GM12878 (cell line): ENCODE data around the gene PRUNE2. TPM values are rescaled to one million over a fixed set of nuclear protein-coding genes. Genes with fewer than 3 reads are reported as not detected.

Experiments used
- ATAC-seq: fragments of 200-7000 bp; cut with Tn5 transposase; 3 replicates; pipeline ENCODE4 v1.9.1; 2020; ENCODE audit warnings: mild to moderate bottlenecking, moderate library complexity
- BruUV-seq: library from RNA; stranded (reverse); fragments of 400-500 nt; replicated peaks from 2 replicates; lab custom pipeline; 2021; lab: Mats Ljungman, UMichigan
- CTCF ChIA-PET: fragments of 300-600 bp; sonication (Branson Sonifier 250); formaldehyde crosslinking; extraction: SDS; loops from one replicate; lab custom pipeline; 2021; ENCODE audit warnings: inconsistent platforms; lab: Yijun Ruan, JAX
- POLR2A ChIA-PET: fragments of 350-600 bp; formaldehyde crosslinking; extraction: SDS; loops from one replicate; lab custom pipeline; 2021; ENCODE audit warnings: inconsistent platforms; lab: Charles Lee
- RAD21 ChIA-PET: fragments of 300-600 bp; sonication (Branson Sonifier 250); formaldehyde crosslinking; loops from one replicate; lab custom pipeline; 2023; ENCODE audit warnings: antibody characterized with exemption; ENCODE audit not compliant: unreplicated experiment; lab: Charles Lee
- SMC1A ChIA-PET: fragments of 300-600 bp; sonication (Branson Sonifier 250); formaldehyde crosslinking; loops from one replicate; lab custom pipeline; 2023; ENCODE audit not compliant: unreplicated experiment, uncharacterized antibody; lab: Charles Lee
- DNase-seq: peaks from one replicate; pipeline ENCODE4 v3.0.0-alpha.2; 2011; ENCODE audit warnings: low read depth, low spot score
- FAIRE-seq: peaks from 3 replicates; lab custom pipeline; 2011; peaks lifted over from hg19 to GRCh38; lab: Jason Lieb, UNC
- H2AFZ ChIP-seq: 2 replicates; pipeline ENCODE4 v1.6.0; 2011; ENCODE audit warnings: low read depth, low read length, control low read depth; ENCODE audit not compliant: control insufficient read depth
- H3K27ac ChIP-seq: 2 replicates; pipeline ENCODE4 v1.5.1; 2011; ENCODE audit warnings: control low read depth; ENCODE audit not compliant: control insufficient read depth, insufficient read depth
- H3K27me3 ChIP-seq, 2 experiments: replicated peaks in 1 of 2; 2 replicates each; pipeline versions ENCODE4 v1.6.0 to v1.6.1; 2011; ENCODE audit warnings: low read length in 1 of 2; ENCODE audit not compliant: control insufficient read depth in 2 of 2, insufficient read depth in 2 of 2
- H3K36me3 ChIP-seq, 2 experiments: 2 replicates each; pipeline ENCODE4 v1.5.1; 2011; ENCODE audit warnings: low read length in 1 of 2; ENCODE audit not compliant: control insufficient read depth in 2 of 2, insufficient read depth in 2 of 2
- H3K4me1 ChIP-seq: 2 replicates; pipeline ENCODE4 v1.6.1; 2011; ENCODE audit warnings: mild to moderate bottlenecking, low read length, moderate library complexity, mixed read lengths; ENCODE audit not compliant: control insufficient read depth, insufficient read depth
- H3K4me2 ChIP-seq: 2 replicates; pipeline ENCODE4 v1.6.0; 2011; ENCODE audit warnings: control low read depth; ENCODE audit not compliant: control insufficient read depth, insufficient read depth
- H3K4me3 ChIP-seq: fragments of 200-600 bp; sonication (generic); 2 replicates; pipeline ENCODE4 v1.5.1; 2016
- H3K79me2 ChIP-seq: 2 replicates; pipeline ENCODE4 v1.6.0; 2011; ENCODE audit warnings: low read length; ENCODE audit not compliant: control insufficient read depth, insufficient read depth
- H3K9ac ChIP-seq: 2 replicates; pipeline ENCODE4 v1.8.0; 2011; ENCODE audit warnings: low read length, control low read depth, mixed read lengths; ENCODE audit not compliant: control insufficient read depth, insufficient read depth
- H3K9me3 ChIP-seq: replicated peaks from 3 replicates; pipeline ENCODE4 v1.5.1; 2011; ENCODE audit warnings: mild to moderate bottlenecking, low read length; ENCODE audit not compliant: control insufficient read depth, insufficient read depth
- H4K20me1 ChIP-seq: 2 replicates; pipeline ENCODE4 v1.6.0; 2011; ENCODE audit not compliant: control insufficient read depth, insufficient read depth
- ATF7 ChIP-seq: fragments of 450-650 bp; IDR thresholded peaks from 2 replicates; pipeline ENCODE4 v1.6.1; 2016; ENCODE audit warnings: low read depth, mild to moderate bottlenecking
- BMI1 ChIP-seq: fragments of 450-650 bp; IDR thresholded peaks from 2 replicates; pipeline ENCODE4 v1.6.1; 2016; ENCODE audit warnings: mild to moderate bottlenecking, moderate library complexity, borderline replicate concordance
- CBFB ChIP-seq: IDR thresholded peaks from 2 replicates; pipeline ENCODE4 v1.6.1; 2016; ENCODE audit warnings: antibody characterized with exemption, low read depth
- CREM ChIP-seq: IDR thresholded peaks from 2 replicates; pipeline ENCODE4 v1.6.1; 2014; ENCODE audit warnings: antibody characterized with exemption, low read depth
- ETV6 ChIP-seq, 2 experiments: fragments of 450-650 bp in 1 of 2; IDR thresholded peaks in 1 of 2; conservative IDR thresholded peaks in 1 of 2; 2 replicates each; pipeline ENCODE4 v1.6.1; 2014; ENCODE audit warnings: antibody characterized with exemption in 1 of 2, borderline replicate concordance in 1 of 2, low read depth in 1 of 2, mild to moderate bottlenecking in 1 of 2, moderate library complexity in 1 of 2
- HCFC1 ChIP-seq: fragments of 150-350 bp; IDR thresholded peaks from 2 replicates; pipeline ENCODE4 v1.6.1; 2014; ENCODE audit warnings: low read length
- HDAC2 ChIP-seq: fragments of 200-600 bp; sonication (generic); IDR thresholded peaks from 2 replicates; pipeline ENCODE4 v1.6.1; 2017
- IKZF2 ChIP-seq, 2 experiments: fragments of 450-650 bp; IDR thresholded peaks; 2 replicates each; pipeline ENCODE4 v1.6.1; 2017; ENCODE audit warnings: mild to moderate bottlenecking in 2 of 2, moderate library complexity in 2 of 2
- KLF5 ChIP-seq: fragments of 450-650 bp; IDR thresholded peaks from 2 replicates; pipeline ENCODE4 v1.6.1; 2014; ENCODE audit warnings: mild to moderate bottlenecking; ENCODE audit not compliant: partially characterized antibody
- MTA3 ChIP-seq: IDR thresholded peaks from 2 replicates; pipeline ENCODE4 v1.6.1; 2012; ENCODE audit warnings: low read length, inconsistent platforms, borderline replicate concordance
- NBN ChIP-seq: fragments of 450-650 bp; IDR thresholded peaks from 2 replicates; pipeline ENCODE4 v1.6.1; 2016
- NFYB ChIP-seq: IDR thresholded peaks from 2 replicates; pipeline ENCODE4 v1.6.1; 2011; ENCODE audit warnings: low read depth, mild to moderate bottlenecking, low read length, improper control_type of control experiment, moderate library complexity; ENCODE audit not compliant: insufficient read depth
- RCOR1 ChIP-seq: conservative IDR thresholded peaks from 2 replicates; pipeline ENCODE4 v1.6.1; 2012; ENCODE audit warnings: low read depth, low read length, improper control_type of control experiment
- SRF ChIP-seq, 2 experiments: IDR thresholded peaks; 2 replicates each; pipeline ENCODE4 v1.6.1; 2011; ENCODE audit warnings: low read depth in 2 of 2, low read length in 2 of 2, mild to moderate bottlenecking in 1 of 2, moderate library complexity in 1 of 2
- ZBTB33 ChIP-seq: fragments of 450-650 bp; IDR thresholded peaks from 2 replicates; pipeline ENCODE4 v1.6.1; 2017; ENCODE audit warnings: mild to moderate bottlenecking
- ZNF274 ChIP-seq: IDR thresholded peaks from one replicate; pipeline ENCODE4 v1.8.0; 2011; ENCODE audit not compliant: insufficient read length, insufficient read depth
- whole genome bisulfite sequencing: methylation state at CpG from one replicate; pipeline ENCODE4 v1.1.6; 2016; ENCODE audit warnings: low lambda C conversion rate; ENCODE audit not compliant: insufficient replicate concordance, insufficient coverage; ENCODE audit errors: missing lambda C conversion rate; 5-methylcytosine and 5-hydroxymethylcytosine counted together
- in situ Hi-C: fragments of 300-500 bp; cut with MboI; formaldehyde crosslinking; loops from 9 replicates; pipeline ENCODE4 v1.14.3; 2018; ENCODE audit warnings: mixed read lengths
- intact Hi-C: fragments of 100-400 bp; cut with micrococcal nuclease; formaldehyde crosslinking; loops from one replicate; pipeline ENCODE4 v1.14.2; 2022; ENCODE audit not compliant: unreplicated experiment
- polyA plus RNA-seq, 11 experiments: library from polyadenylated mRNA; depleted of rRNA in 4 of 11; unstranded in 6 of 11; stranded (reverse) in 5 of 11; fragments of >200 nt; fragmentation: Nextera tagmentation in 4 of 11; fragmentation: Illumina TruSeq in 1 of 11; extraction: Ambion mirVana in 4 of 11; extraction: Trizol in 1 of 11; gene quantifications; 1 replicate in 1 of 11; 2 replicates in 10 of 11; pipeline versions ENCODE4 v1.2.1 to v1.2.3, GENCODE V29; 2011 to 2016; ENCODE audit warnings: inconsistent platforms in 2 of 11, missing spikeins in 2 of 11, low read depth in 1 of 11
- total RNA-seq, 4 experiments: library from RNA; depleted of rRNA in 3 of 4; stranded (reverse); fragments of >200 nt in 3 of 4; fragmentation: Illumina TruSeq in 1 of 4; extraction: Trizol in 1 of 4; gene quantifications; 2 replicates each; pipeline versions ENCODE4 v1.2.1 to v1.2.3, GENCODE V29; 2013 to 2021
- TF ChIP-seq, protein P1 (sequence below): fragments of 450-650 bp; conservative IDR thresholded peaks from 2 replicates; pipeline ENCODE4 v1.6.1; 2017; ENCODE audit warnings: mild to moderate bottlenecking, moderate library complexity

The PRUNE2 gene
- total and polyA plus RNA-seq, 10 of the 15 experiments (the other 5 are each of a cell fraction or from before 2014, with no cell fraction given): 0.07 to 0.63 (median 0.25) TPM

DNA sequence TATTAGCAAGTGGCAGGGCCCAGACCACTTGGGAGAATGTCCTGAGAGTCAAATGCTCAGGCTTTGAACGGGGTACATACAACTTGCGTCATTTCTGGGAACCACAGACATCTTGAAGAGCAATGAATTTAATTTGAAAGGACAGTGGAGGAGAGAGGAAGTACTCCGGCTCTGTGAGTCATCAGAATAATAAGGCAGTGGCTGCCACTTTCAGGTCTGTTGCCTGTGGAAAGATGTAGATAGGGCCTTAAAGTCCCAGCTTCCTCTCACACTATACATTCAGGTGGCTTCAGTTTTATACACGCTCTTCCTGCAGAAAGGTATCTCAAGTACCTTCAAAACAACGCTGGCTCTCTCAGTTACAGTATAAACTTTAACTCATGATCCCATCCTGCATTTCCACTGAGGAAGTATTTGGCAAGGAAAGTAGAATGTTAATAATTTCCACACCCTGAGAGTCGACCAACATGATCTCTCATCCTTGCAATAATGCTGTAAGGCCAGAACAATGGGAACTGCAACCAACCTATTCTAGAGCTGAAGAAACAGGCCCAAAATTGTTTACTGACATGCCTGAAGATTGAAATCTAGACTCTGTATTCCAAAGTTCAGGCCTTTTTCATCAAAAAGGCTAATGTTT lies 6.8 kb upstream of the PRUNE2 start:
- H3K4me1 ChIP-seq: no peaks in the 10 kb centered on the region
- TF ChIP-seq, protein P1, sequence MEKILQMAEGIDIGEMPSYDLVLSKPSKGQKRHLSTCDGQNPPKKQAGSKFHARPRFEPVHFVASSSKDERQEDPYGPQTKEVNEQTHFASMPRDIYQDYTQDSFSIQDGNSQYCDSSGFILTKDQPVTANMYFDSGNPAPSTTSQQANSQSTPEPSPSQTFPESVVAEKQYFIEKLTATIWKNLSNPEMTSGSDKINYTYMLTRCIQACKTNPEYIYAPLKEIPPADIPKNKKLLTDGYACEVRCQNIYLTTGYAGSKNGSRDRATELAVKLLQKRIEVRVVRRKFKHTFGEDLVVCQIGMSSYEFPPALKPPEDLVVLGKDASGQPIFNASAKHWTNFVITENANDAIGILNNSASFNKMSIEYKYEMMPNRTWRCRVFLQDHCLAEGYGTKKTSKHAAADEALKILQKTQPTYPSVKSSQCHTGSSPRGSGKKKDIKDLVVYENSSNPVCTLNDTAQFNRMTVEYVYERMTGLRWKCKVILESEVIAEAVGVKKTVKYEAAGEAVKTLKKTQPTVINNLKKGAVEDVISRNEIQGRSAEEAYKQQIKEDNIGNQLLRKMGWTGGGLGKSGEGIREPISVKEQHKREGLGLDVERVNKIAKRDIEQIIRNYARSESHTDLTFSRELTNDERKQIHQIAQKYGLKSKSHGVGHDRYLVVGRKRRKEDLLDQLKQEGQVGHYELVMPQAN: no peak
- no peak for TF ChIP-seq NFYB
- TF ChIP-seq CBFB: no peak
- no peak for TF ChIP-seq IKZF2 (IDR thresholded peaks at IDR 0.05)
- no peak for TF ChIP-seq BMI1
- no peak for TF ChIP-seq HDAC2
- TF ChIP-seq ETV6 (conservative IDR thresholded peaks at IDR 0.05 in 1 of 2, IDR thresholded peaks at IDR 0.05 in 1 of 2; ENCODE audit: borderline replicate concordance in 1 of 2, low read depth in 1 of 2): no peak
- no peak for TF ChIP-seq ATF7
- TF ChIP-seq ZNF274: no peak
- no peak for TF ChIP-seq HCFC1
- no peak for TF ChIP-seq ZBTB33
- no peak for TF ChIP-seq NBN
- TF ChIP-seq MTA3: no peak
- TF ChIP-seq RCOR1: no peak
- TF ChIP-seq KLF5: no peak
- TF ChIP-seq CREM: no peak
- TF ChIP-seq SRF (IDR thresholded peaks at IDR 0.05; ENCODE audit: low read depth in 2 of 2, low read length in 2 of 2): no peak
- 5% methylated on average over 6 of the region's 6 CpGs for WGBS
- ChIA-PET POLR2A (no interaction called here), RAD21 (no interaction called here), CTCF (no interaction called here), SMC1A (no interaction called here)
- H3K36me3 ChIP-seq: no peaks in the 10 kb centered on the region
- intact Hi-C loops (no loop called here), in situ Hi-C loops (no loop called here)
- no TSS peak for BruUV-seq
- H3K9me3 ChIP-seq: no peaks in the 10 kb centered on the region
- no peak for DNase-seq
- H3K79me2 ChIP-seq: no peaks in the 10 kb centered on the region
- no peak overlapping the region for H2AFZ ChIP-seq
- H4K20me1 ChIP-seq: no peaks in the 10 kb centered on the region
- no peak overlapping the region for H3K27ac ChIP-seq
- H3K27me3 ChIP-seq: peaks cover 0 to 4% of the 10 kb centered on the region in 2 experiments; a peak in 2 of 4 replicates
- no peak overlapping the region for H3K4me2 ChIP-seq
- no peak for FAIRE-seq
- no peak overlapping the region for H3K4me3 ChIP-seq
- H3K9ac ChIP-seq: no peak overlapping the region
- peak; percentile 71 for ATAC-seq
